Fibroblast of lung (primary cell): ENCODE measurements around the gene MBD5.

Source experiments
- CTCF ChIP-seq, 2 donors: IDR thresholded peaks in 1 of 2; conservative IDR thresholded peaks in 1 of 2; 1 replicate in 1 of 2; 2 replicates in 1 of 2; pipeline ENCODE4 v1.5.1; 2011 to 2012; ENCODE audit warnings: low read length in 2 of 2, control low read depth in 1 of 2, inconsistent platforms in 1 of 2, low read depth in 1 of 2, mild to moderate bottlenecking in 1 of 2
- EZH2 ChIP-seq: IDR thresholded peaks from 2 replicates; pipeline ENCODE4 v1.5.1; 2012; ENCODE audit warnings: low read length, control low read depth, mild to moderate bottlenecking; ENCODE audit errors: missing control alignments

GRCh38 chr2:148507970-148508369 is 487.1 kb downstream of the MBD5 start:
- TF ChIP-seq CTCF (conservative IDR thresholded peaks at IDR 0.05 in 1 of 2, IDR thresholded peaks at IDR 0.05 in 1 of 2; ENCODE audit: low read depth in 1 of 2, low read length in 2 of 2), result no peak
- TF ChIP-seq EZH2, result no peak
